Stimulated activated CD8-positive, alpha-beta memory T cell treated with anti-CD3 and anti-CD28 coated beads, Interleukin-4, amount 100 ng/mL, for 1 hour (primary cell): ENCODE measurements around the gene LRRIQ4.

Experiments
- DNase-seq, 2 donors: peaks; one replicate each; pipeline ENCODE4 v3.0.0-alpha.2; 2020; ENCODE audit warnings: low read depth in 2 of 2, low spot score in 1 of 2

LRRIQ4 gene

DNA sequence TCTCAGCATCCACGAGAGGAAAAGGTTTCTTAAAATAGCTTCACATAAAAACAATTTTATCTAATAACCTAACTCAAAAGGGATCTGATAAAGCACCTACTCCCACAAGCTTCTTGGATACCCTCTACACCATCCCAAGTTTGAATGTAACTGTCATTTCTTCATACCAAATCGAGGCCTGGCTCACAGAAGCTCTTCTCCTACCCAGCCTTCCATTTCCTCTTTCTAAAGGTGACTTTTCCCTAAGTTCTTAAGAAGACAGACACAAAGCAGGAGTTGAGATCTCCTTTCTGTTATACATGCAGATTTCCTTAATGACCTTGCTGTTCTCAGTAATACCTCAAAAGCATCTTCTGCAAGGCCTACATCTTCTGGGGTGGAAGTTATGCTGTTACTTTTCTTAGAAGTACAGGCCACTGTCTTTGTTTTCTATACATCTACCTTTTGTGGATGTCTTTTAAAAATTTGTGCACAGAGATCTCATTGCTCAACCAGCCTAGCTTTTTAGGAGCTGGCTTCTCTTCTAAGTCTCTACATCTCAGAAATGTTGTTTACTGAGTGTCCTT, 3.4 kb upstream of the LRRIQ4 start:
- no peak for DNase-seq

DNA sequence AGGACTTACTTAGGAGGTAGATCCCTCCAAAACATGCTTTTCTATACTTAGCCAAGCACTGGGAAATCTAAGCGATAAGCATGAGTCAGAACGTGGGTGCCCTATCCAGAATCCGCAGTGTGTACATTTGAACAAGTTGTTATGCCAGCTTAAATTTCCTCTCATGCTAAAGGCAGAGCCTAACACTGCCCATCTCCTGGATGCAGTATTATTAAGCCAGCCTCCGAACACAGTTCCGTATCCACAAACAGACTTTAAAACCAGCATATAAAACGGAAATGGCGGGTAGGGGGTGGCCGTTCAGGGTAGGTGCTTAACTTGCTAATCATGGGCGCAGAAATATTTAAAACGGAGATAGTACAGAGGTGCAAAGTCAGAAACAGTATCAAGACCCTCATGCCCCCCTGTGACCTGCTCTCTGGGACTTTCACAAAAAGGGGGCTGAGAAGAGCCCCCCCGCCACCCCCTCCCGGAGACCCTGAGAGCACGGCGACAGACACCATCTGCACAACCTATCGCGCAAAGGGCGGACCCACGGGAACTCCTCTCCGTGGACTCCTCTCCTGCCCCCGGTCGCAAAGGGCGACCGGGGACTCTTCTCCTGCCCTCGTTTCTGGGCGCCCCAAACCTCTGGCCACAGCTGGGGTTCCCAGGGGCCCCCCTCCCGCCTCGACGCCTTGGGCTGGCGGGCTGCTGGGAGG, 889 bp upstream of the LRRIQ4 start:
- DNase-seq: no peak

DNA sequence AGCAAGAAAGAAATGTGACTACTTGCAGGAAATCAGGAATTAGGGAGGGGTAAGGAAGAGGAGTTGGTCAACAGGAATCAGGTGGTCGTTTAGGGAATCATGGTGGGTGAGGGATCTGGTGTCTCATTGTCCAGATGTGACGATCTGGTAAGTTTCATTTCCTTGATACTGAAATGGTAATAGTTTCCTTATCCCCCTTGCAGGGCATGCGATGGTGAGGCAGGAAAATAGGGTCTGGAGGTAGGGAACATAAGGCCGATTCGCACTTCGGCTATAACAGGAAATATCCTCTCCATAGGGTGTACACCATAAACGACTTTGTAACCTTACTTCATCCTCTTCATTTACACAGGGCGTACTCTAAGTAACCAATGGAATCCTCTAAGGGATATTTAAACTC, 608 bp downstream of the LRRIQ4 start:
- no peak for DNase-seq

DNA sequence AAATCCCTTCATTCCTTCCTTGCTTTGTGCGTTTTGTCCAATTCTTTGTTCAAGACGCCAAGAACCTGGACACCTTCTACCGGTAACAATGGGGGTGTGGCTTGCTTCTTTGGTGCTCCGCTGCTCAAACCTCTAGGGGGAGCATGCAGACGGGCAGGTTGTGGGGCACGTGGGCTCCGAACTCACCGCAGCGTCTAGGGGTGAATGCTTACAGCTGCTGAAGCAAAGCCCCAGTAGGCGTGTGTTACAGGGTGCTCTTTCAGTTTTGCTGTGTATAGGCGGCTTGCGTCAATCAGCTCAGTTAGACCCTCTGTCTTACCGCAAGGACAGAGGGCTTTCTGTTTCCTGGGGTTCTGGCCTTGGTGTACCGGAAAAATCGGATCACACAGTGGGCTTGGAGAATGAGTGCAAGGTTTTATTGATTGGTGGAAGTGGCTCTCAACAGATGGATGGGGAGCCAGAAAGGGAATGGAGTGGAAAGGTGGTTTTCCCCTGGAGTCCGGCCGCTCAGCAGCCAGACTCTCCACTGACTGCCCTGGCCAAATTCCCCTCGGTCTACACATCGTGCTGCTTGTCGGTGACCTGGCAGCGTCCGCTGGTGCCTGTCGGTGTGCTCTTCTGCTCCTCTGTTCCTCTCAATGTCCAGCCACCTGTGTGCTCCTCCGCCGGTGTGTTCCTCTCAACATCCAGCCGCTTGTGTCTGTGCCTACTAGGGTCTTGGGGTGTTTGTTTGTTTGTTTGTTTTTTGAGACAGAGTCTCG, 1.3 kb downstream of the LRRIQ4 start:
- DNase-seq: peak in 1 of 2 donors; percentile 49

DNA sequence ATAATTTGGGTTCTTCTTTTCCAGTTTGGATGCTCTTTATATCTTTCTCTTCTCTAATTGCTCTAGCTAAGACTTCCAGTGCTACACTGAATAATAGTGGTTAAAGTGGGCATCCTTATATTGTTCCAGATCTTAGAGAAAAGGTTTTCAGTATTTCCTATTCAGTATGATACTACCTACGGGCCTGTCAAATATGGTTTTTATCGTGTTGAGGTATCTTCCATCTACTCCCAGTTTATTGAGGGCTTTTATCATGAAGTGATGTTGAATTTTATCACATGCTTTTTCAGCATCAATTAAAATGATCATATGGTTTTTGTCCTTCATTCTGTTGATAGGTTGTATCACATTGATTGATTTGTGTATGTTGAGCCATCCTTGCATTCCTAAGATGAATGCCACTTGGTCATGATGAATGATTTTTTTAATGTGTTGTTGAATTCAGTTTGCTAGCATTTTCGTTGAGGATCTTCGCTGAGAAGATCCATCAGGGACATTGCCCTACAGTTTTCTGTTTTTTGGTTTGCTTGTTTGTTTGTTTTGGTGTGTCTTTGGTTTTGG, 3.0 kb downstream of the LRRIQ4 start:
- DNase-seq: no peak

DNA sequence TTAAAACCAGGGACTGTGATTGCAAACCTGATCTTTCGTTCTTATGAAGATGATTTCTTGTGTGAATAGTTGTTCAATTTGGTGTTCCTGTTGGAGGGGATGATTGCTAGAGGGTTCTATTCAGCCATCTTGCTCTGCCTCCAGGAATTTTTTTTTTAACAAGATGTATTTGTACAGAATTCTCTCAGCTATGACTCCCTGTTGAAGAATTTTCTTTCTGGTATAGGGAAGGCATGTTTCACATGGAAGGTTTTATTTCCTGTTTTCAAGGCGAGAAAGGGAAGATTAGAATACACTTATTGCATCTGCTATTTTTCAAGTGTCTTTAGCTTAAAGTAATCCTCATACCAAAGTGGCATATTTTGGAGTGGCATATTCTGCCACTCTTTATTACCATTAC, 5.6 kb downstream of the LRRIQ4 start:
- DNase-seq: no peak

DNA sequence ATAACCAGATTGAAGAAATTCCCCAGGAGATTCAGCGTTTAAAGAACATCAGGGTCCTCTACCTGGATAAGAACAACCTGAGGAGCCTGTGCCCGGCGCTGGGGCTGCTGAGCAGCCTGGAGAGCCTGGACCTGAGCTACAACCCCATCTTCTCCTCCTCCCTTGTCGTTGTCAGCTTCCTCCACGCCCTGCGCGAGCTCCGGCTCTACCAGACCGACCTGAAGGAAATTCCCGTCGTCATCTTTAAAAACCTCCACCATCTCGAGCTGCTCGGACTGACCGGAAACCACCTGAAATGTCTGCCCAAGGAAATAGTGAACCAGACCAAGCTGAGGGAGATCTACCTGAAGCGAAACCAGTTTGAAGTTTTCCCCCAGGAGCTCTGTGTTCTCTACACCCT, 9.4 kb downstream of the LRRIQ4 start:
- DNase-seq: no peak

DNA sequence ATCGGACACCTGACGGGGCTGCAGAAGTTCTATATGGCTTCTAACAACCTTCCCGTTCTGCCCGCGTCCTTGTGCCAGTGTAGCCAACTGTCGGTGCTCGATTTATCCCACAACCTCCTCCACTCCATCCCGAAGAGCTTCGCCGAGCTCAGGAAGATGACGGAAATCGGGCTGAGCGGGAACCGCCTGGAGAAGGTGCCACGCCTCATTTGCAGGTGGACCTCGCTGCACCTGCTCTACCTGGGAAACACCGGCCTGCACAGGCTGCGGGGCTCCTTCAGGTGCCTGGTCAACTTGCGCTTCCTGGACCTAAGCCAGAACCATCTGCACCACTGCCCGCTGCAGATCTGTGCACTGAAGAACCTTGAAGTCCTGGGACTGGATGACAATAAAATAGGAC, 9.9 kb downstream of the LRRIQ4 start:
- no peak for DNase-seq

DNA sequence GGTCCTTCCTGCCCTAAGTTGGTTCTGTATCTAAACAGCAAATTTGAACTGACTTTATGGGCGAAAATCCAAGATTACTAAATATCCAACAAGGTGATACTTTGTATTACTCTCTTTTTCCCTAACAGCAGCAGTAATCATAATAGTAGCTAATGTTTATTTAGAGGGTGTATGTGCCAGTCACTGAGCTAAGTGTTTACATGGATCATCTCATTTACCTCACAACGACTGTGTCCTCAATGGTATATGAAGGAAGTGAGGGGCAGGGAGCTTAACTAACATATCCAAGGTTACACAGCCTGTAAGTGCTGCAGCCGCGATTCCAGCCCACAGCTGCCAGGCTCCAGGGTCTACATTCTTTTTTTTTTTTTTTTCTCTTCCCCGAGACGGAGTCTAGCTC, 10.3 kb downstream of the LRRIQ4 start:
- no peak for DNase-seq

DNA sequence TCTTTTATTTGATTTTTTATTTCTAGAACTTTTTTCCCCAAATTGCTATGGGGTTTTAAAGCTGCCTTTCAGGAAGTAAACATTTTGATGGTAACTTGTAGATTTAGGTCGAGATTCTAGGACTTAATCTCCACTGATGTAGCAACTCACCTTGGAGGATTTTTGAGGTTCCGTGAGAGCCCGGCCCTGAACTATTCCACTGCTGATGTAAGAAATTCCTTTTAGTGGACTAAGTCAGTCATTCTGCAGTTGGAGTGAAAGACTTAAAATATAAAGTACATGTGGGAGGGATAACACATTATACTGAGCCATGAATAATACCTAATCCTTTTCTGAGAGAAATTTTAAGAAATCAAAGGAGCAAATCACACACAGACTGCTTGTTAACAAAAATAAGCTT, 12.6 kb downstream of the LRRIQ4 start:
- DNase-seq: no peak

DNA sequence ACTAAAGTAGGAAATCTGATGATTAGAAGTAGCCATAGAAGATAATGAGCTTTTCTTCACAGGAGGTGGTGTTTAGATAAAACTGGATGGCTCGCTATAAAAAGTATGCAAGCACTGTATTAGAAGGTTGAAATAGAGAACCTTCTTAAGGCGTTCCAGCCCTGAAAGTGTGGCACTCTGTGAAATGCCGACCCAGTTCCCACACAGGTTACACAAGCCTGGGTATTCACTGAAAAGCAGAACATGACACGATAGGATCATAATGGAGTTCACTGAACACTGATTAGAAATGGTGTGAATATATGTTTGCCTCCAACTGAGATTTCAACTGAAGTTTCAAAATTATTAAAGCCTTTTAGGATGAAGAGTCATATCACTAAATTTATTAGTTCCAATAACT, 15.0 kb downstream of the LRRIQ4 start:
- DNase-seq: no peak

DNA sequence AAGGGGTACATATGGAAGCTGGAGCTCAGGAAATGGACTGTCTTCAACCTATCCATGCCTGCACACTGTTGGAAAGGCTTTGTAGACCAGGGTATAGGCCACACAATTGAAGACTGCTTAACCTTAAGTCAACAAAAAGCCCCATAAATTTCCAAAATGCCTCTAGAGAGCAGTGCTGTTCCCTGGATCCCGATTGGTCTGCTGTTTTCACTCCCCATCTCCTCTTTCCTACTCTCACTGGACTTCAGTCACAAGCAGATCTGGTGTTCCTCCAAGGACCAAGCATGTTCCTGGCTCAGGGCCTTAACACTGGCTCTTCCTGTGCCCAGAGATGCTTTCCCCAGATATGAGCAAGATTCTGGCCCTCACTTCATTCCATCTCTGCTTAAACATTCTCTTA, 22.9 kb downstream of the LRRIQ4 start:
- DNase-seq: no peak

DNA sequence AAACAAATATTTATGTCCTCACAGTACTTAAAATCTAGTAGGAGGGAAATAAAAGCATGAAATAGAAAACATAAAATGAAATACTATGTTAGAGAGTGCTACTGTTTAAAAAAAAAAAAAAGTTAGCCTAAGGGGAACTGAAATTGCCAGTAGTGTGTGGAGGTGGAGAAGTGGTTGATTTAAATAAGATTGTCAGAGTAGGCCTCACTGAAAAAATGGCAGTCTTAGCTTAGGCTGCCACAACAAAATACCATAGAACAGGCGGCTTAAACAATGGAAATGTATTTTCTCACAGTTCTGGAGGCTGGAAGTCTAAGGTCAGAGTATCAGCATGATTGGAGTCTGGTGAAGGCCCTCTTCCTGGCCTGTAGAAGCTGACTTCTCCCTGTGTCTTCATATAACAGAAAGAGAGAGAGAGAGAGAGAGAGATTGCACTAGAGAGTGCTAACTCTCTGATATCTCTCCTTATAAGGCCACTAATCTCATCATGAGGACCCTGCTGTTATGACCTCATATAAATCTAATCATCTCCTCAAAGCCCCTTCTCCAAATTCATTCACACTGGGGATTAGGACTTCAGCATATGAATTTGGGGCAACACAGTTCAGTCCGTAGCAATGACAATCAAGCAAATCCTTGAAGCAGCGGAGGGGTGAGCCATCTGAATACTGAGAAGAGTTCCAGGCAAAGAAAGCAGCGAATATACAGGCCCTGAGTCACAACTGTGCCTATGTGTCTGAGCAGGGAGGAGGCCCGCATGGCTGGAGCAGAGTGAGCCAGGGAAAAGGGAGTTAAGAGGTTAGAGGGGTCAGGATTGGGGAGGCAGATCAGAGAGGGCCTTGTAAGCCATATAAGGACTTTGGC, 23.6 kb downstream of the LRRIQ4 start:
- no peak for DNase-seq

DNA sequence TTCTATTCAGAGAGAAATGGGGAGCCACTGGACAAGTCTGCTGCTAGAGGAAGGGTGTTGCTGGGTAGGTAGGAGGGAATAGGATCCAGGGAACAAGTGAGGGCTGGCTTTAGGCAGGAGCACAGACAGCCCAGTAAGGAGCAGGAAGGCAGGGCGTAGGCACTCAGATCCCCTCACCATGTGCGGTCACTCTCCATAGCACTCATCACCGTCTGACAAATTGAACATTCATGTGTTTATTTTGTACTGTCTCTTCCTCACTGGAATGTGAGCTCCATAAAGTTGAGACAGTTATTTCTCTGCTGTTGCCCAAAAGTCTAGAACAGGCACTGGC, 24.2 kb downstream of the LRRIQ4 start:
- DNase-seq: no peak

DNA sequence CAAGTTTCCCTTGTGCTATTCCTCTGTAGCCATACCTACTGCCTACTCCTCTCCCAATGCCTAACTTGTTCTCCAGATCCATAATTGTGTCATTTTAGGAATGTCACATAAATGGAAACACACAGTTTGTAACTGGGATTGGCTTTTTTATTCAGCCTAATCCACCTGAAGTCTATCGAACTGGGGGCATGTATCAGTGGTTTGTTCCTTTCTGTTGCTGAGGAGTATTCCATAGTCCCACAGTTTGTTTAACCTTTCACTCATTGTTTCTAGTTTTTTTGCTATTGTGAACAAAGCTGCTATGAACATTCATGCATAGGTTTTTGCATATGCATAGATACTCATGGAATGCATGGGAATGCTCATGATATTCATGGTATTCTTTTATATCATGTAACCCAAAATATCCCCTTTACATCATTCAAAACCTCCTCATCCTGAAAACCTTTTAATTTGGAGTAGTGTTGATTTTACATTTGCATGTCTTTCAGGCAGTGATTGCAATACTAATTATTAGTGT, 25.9 kb downstream of the LRRIQ4 start:
- no peak for DNase-seq

DNA sequence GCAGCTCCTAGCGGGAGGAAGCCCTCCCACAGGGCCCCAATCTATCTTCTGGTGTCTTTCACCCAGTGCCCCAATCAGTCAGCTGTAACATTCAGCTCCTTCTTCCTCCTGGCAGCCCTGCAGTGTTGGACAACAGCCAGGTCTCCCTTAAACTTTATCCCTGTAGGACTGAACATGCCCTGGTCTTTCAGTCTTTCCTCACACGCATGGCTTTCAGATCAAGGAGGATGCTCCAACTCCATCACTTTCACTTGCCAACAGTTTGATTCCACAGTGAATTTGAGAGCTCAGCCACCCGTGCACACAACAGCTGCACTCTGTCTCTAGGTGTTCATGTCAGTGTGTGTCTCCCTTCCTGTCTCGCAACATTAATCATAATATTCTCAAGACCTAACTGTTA, 28.5 kb downstream of the LRRIQ4 start:
- DNase-seq: no peak

DNA sequence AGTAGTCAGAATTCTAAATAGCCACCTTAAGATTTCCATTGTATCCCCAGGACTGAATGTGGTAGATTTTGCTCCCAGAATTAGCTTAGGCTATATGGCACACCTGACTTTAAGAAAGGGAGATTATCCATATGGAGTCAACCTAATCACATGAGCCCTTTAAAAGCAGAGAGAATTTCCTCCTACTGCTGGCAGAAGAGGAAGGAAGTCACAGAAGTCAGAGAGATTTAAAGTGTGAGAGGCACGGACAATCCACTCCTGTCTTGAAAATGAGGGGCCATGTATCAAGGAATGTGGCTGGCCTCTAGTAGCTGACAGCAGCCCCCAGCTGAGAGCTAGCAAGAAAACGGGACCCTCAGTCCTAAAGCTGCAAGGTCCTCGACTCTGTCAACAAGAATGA, 30.3 kb downstream of the LRRIQ4 start:
- no peak for DNase-seq

DNA sequence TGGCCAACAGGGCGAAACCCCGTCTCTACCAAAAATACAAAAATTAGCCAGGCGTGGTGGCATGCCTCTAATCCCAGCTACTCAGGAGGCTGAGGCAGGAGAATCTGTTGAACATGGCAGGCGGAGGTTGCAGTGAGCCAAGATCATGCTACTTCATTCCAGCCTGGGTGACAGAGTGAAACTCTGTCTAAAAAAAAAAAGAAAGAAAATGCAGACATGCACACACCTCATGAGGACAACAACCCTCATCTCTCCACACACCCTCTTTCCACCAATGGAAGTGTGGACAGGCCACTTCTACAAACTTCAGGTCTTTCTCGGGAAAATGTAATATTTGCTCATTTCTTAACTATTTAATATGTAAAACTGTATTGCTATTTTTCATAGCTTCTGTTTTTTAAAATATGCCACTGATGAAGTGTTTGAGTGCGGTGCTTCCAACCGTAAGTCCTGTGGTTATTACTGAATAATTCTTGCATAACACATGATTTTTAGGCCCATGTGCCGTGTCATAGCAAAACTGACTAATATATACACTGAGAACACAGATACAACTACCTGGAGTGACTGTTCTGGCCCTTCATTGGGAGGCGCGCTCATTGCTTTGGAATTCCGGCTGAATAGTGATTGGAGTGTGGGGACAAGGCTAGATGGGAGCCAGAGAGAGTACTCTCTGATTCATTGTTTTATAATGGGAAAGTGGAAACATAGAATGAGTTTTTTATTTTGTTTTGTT, 34.0 kb downstream of the LRRIQ4 start:
- DNase-seq: no peak

DNA sequence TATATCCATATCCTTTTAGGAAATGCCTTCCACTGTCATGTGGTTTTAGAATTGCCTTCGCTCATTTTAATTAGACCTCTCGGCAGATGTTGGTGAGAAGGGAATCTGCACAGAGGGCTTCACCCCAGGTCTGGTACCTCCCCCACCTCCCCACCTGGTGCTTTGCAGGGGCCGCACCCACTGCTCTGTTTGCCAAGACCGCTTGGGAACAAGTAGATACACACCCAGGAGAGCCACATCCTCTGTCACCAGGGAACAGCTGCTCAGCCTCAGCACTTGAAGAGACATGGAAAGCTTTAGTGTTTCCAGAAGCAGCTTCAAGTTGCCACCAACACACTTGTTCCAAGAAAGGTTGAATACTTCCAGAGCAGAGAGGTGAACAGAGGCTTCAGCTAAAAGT, 35.2 kb downstream of the LRRIQ4 start:
- no peak for DNase-seq

DNA sequence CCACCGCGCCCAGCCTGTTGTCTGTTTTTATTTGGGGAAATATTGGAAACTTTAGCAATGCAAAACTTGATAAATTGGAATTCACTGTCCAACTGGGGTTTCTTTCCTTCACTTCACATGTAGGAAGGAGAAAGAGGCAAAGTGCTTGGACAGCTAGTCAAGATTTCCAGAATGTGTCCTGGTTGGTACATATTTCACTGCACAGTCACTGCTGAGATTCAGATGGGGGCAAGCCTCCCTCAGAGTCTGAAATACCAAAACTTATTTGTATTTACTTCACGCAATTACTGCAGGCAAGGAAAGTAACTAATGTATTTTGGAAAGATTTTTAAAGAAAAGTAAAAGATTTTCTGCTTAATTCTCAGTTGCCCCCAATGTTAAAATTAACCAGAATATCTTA, 36.1 kb downstream of the LRRIQ4 start:
- DNase-seq: no peak

DNA sequence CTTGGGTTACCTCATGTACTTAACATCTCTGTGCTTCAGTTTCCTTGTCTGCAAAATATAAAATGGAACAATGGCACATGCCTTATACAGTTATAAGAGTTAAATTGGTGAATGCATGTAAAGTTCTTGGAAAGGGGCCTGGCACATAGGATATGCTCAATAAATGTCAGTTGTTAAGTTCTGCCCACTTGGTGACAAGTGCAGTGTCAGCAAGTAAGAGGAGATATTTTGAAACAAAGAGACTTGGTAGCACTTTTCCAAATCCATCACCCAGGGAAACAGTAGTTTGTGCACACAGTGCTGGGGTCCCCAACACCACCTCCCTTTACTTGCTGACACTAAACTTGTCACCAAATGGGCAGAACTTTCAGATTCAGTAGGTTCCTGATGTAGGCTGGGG, 37.9 kb downstream of the LRRIQ4 start:
- DNase-seq: no peak
